GM12892 (cell line): ENCODE data around the gene TUT1.

Experiments used
- POLR2A ChIP-seq: IDR thresholded peaks from 2 replicates; pipeline ENCODE4 v1.6.1; 2011; ENCODE audit warnings: low read depth, low read length, control low read depth
- POLR2AphosphoS5 ChIP-seq: IDR thresholded peaks from 2 replicates; pipeline ENCODE4 v1.6.1; 2011; ENCODE audit warnings: low read depth, low read length, control low read depth

DNA sequence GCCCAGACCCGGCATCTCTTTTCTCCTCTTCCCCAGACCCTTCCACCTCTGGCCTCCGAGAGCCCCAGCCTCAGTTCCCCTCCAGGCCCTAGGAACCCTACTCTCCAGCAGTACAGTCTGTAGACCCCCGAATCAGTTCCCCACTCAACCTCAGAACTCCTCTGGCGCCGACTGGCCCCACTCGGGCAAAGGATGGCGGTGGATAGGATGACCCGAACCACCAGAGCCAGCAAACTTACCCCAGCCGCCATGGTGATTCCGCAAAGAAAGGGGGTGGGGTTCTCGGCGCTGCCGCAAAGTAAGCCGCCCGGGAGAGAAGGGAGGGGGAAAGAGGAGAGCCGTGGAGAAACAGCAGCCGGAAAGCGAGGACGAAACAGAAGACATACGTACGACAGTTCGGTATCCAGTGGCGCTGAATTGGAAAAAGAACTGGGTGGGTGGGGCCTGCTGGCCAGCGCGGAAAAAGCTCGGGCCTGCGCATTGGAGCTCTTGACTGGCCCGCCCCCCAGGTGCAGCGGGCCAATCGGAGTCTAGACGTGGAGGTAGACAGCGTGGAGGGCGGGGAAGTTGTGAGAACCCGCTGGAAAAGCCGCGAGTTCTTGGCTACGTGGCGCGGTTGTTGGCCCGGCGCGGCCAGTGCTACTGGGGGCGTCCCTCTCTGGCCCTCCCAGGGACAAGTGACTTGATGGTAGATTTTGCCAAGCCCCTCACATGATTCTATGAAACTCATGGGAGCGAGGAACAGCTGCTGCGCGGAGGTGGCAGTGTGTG, 17.5 kb downstream of the TUT1 start, which contains the start of gene EEF1G:
- TF ChIP-seq POLR2A (peak; percentile 91), POLR2AphosphoS5 (peak; percentile 87)
